Liver (tissue), 9 donors: ENCODE measurements around the gene IFT122. TPM values are rescaled to one million over a fixed set of nuclear protein-coding genes. Genes with fewer than 3 reads are reported as not detected.

Experiments used
- DNase-seq: peaks from one replicate; pipeline ENCODE4 v3.0.0-alpha.2; 2017; ENCODE audit warnings: low spot score
- H3K27ac ChIP-seq, 2 donors: one replicate each; pipeline ENCODE4 v1.7.0; 2013; ENCODE audit warnings: inconsistent platforms in 2 of 2, low read length in 2 of 2, control low read depth in 1 of 2, low read depth in 1 of 2, mild to moderate bottlenecking in 1 of 2
- H3K27me3 ChIP-seq, 4 donors: one replicate each; pipeline versions ENCODE4 v1.6.1 to v1.7.0; 2013; ENCODE audit warnings: low read length in 3 of 4, inconsistent platforms in 1 of 4, mild to moderate bottlenecking in 1 of 4, moderate library complexity in 1 of 4; ENCODE audit not compliant: control insufficient read depth in 4 of 4, insufficient read depth in 4 of 4
- H3K36me3 ChIP-seq, 4 donors: one replicate each; pipeline versions ENCODE4 v1.6.1 to v1.7.0; 2013; ENCODE audit warnings: low read length in 3 of 4, mild to moderate bottlenecking in 3 of 4, low read depth in 1 of 4, moderate library complexity in 1 of 4; ENCODE audit not compliant: control insufficient read depth in 4 of 4, insufficient read depth in 3 of 4
- H3K4me1 ChIP-seq, 4 donors: one replicate each; pipeline versions ENCODE4 v1.6.1 to v1.7.0; 2013; ENCODE audit warnings: low read length in 3 of 4, mild to moderate bottlenecking in 3 of 4, moderate library complexity in 1 of 4; ENCODE audit not compliant: control insufficient read depth in 4 of 4, insufficient read depth in 4 of 4
- H3K4me3 ChIP-seq, 3 donors: one replicate each; pipeline versions ENCODE4 v1.6.1 to v1.7.0; 2013; ENCODE audit warnings: low read length in 3 of 3, control low read depth in 1 of 3, low read depth in 1 of 3, mild to moderate bottlenecking in 1 of 3
- H3K9ac ChIP-seq, 2 donors: one replicate each; pipeline ENCODE4 v1.7.0; 2013; ENCODE audit warnings: low read length in 2 of 2, mild to moderate bottlenecking in 2 of 2, moderate library complexity in 2 of 2, control low read depth in 1 of 2, low read depth in 1 of 2
- H3K9me3 ChIP-seq, 4 donors: one replicate each; pipeline versions ENCODE4 v1.6.1 to v1.7.0; 2013; ENCODE audit warnings: low read length in 3 of 4; ENCODE audit not compliant: control insufficient read depth in 4 of 4
- CTCF ChIP-seq: fragments of 150-350 bp; IDR thresholded peaks from 2 replicates; pipeline ENCODE4 v1.5.1; 2017; ENCODE audit warnings: improper control_type of control experiment, low read depth, low read length; ENCODE audit not compliant: missing input control
- EGR1 ChIP-seq, 2 donors: IDR thresholded peaks; 2 replicates each; pipeline ENCODE4 v1.6.1; 2016 to 2018; ENCODE audit warnings: antibody characterized with exemption in 2 of 2, low read depth in 2 of 2
- FOXA1 ChIP-seq: IDR thresholded peaks from 2 replicates; pipeline ENCODE4 v1.6.1; 2016; ENCODE audit warnings: antibody characterized with exemption
- FOXA2 ChIP-seq: IDR thresholded peaks from 2 replicates; pipeline ENCODE4 v1.6.1; 2016; ENCODE audit warnings: antibody characterized with exemption
- GABPA ChIP-seq, 2 donors: IDR thresholded peaks in 1 of 2; conservative IDR thresholded peaks in 1 of 2; 2 replicates each; pipeline ENCODE4 v1.6.1; 2016; ENCODE audit warnings: antibody characterized with exemption in 2 of 2, mild to moderate bottlenecking in 1 of 2, moderate library complexity in 1 of 2
- HNF4A ChIP-seq, 2 donors: conservative IDR thresholded peaks; 2 replicates each; pipeline ENCODE4 v1.6.1; 2016; ENCODE audit warnings: antibody characterized with exemption in 2 of 2, mild to moderate bottlenecking in 2 of 2
- HNF4G ChIP-seq: IDR thresholded peaks from 2 replicates; pipeline ENCODE4 v1.6.1; 2016; ENCODE audit warnings: antibody characterized with exemption
- JUND ChIP-seq, 2 donors: IDR thresholded peaks; 2 replicates each; pipeline ENCODE4 v1.6.1; 2016; ENCODE audit warnings: antibody characterized with exemption in 2 of 2
- NR2F2 ChIP-seq: IDR thresholded peaks from 2 replicates; pipeline ENCODE4 v1.6.1; 2016; ENCODE audit warnings: antibody characterized with exemption
- RAD21 ChIP-seq, 2 donors: IDR thresholded peaks; 2 replicates each; pipeline ENCODE4 v1.6.1; 2016; ENCODE audit warnings: antibody characterized with exemption in 2 of 2, mild to moderate bottlenecking in 2 of 2
- RXRA ChIP-seq, 2 donors: IDR thresholded peaks; 2 replicates each; pipeline ENCODE4 v1.6.1; 2017 to 2018; ENCODE audit warnings: antibody characterized with exemption in 2 of 2, mild to moderate bottlenecking in 1 of 2
- SP1 ChIP-seq: IDR thresholded peaks from 2 replicates; pipeline ENCODE4 v1.6.1; 2018; ENCODE audit warnings: antibody characterized with exemption, mild to moderate bottlenecking
- TAF1 ChIP-seq: conservative IDR thresholded peaks from 2 replicates; pipeline ENCODE4 v1.6.1; 2016; ENCODE audit warnings: antibody characterized with exemption, mild to moderate bottlenecking
- YY1 ChIP-seq: IDR thresholded peaks from 2 replicates; pipeline ENCODE4 v1.6.1; 2016; ENCODE audit warnings: antibody characterized with exemption, mild to moderate bottlenecking
- ZBTB33 ChIP-seq: IDR thresholded peaks from 2 replicates; pipeline ENCODE4 v1.6.1; 2016; ENCODE audit warnings: antibody characterized with exemption
- WGBS: extraction: QIAGEN DNeasy Blood & Tissue Kit; methylation state at CpG from one replicate; pipeline ENCODE4 v1.1.7; 2013; 5-methylcytosine and 5-hydroxymethylcytosine counted together
- polyA plus RNA-seq, 2 donors: library from polyadenylated mRNA; stranded (reverse) in 1 of 2; unstranded in 1 of 2; fragments of 200-250 nt in 1 of 2; fragments of >200 nt in 1 of 2; fragmentation: Nextera tagmentation in 1 of 2; extraction: Ambion mirVana in 1 of 2; gene quantifications; one replicate each; pipeline versions ENCODE4 v1.2.1 to v1.2.3, GENCODE V29; 2013 to 2015
- total RNA-seq, 2 donors: library from RNA; depleted of rRNA; stranded (reverse); fragments of >200 nt; gene quantifications; one replicate each; pipeline ENCODE4 v1.2.3, GENCODE V29; 2014
- TF ChIP-seq, protein P1 (sequence below): IDR thresholded peaks from 2 replicates; pipeline ENCODE4 v1.6.1; 2016; ENCODE audit warnings: antibody characterized with exemption, mild to moderate bottlenecking
- TF ChIP-seq, protein P2 (sequence below): IDR thresholded peaks from 2 replicates; pipeline ENCODE4 v1.6.1; 2016; ENCODE audit warnings: antibody characterized with exemption
- donor health status: healthy.
- donor health status: healthy.
- donor health status: healthy.
- donor health status: healthy.
- donor health status: healthy.

The IFT122 gene
- total and polyA plus RNA-seq, 4 donors, result 3.3 to 25.8 (median 10.6) TPM

GRCh38 chr3:129517516-129517915, 77.5 kb downstream of the IFT122 start:
- 93% methylated on average over 7 of the region's 7 CpGs for WGBS
- Histone ChIP-seq H3K27me3 (no peaks in the 10 kb centered on the region), H3K27ac (no peak overlapping the region), H3K4me1 (no peaks in the 10 kb centered on the region), H3K36me3 (peaks cover 0 to 17% (median 1%) of the 10 kb centered on the region in 4 donors), H3K9ac (no peak overlapping the region), H3K9me3 (no peaks in the 10 kb centered on the region), H3K4me3 (no peak overlapping the region)
- TF ChIP-seq RAD21 (IDR thresholded peaks at IDR 0.05), result no peak
- TF ChIP-seq ZBTB33, result no peak
- no peak for TF ChIP-seq GABPA (IDR thresholded peaks at IDR 0.05 in 1 of 2, conservative IDR thresholded peaks at IDR 0.05 in 1 of 2)
- TF ChIP-seq HNF4A (conservative IDR thresholded peaks at IDR 0.05), result no peak
- TF ChIP-seq HNF4G, result no peak
- no peak for TF ChIP-seq FOXA2
- no peak for TF ChIP-seq YY1
- no peak for TF ChIP-seq FOXA1
- no peak for TF ChIP-seq NR2F2
- TF ChIP-seq EGR1 (IDR thresholded peaks at IDR 0.05; ENCODE audit: low read depth in 2 of 2), result no peak
- TF ChIP-seq, protein P1, sequence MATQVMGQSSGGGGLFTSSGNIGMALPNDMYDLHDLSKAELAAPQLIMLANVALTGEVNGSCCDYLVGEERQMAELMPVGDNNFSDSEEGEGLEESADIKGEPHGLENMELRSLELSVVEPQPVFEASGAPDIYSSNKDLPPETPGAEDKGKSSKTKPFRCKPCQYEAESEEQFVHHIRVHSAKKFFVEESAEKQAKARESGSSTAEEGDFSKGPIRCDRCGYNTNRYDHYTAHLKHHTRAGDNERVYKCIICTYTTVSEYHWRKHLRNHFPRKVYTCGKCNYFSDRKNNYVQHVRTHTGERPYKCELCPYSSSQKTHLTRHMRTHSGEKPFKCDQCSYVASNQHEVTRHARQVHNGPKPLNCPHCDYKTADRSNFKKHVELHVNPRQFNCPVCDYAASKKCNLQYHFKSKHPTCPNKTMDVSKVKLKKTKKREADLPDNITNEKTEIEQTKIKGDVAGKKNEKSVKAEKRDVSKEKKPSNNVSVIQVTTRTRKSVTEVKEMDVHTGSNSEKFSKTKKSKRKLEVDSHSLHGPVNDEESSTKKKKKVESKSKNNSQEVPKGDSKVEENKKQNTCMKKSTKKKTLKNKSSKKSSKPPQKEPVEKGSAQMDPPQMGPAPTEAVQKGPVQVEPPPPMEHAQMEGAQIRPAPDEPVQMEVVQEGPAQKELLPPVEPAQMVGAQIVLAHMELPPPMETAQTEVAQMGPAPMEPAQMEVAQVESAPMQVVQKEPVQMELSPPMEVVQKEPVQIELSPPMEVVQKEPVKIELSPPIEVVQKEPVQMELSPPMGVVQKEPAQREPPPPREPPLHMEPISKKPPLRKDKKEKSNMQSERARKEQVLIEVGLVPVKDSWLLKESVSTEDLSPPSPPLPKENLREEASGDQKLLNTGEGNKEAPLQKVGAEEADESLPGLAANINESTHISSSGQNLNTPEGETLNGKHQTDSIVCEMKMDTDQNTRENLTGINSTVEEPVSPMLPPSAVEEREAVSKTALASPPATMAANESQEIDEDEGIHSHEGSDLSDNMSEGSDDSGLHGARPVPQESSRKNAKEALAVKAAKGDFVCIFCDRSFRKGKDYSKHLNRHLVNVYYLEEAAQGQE, result no peak
- TF ChIP-seq, protein P2, sequence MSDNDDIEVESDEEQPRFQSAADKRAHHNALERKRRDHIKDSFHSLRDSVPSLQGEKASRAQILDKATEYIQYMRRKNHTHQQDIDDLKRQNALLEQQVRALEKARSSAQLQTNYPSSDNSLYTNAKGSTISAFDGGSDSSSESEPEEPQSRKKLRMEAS, result no peak
- no peak for TF ChIP-seq JUND (IDR thresholded peaks at IDR 0.05)
- no peak for TF ChIP-seq SP1
- DNase-seq, result no peak

GRCh38 chr3:129518038-129518561, 78.1 kb downstream of the IFT122 start:
- DNase-seq, result no peak
- Histone ChIP-seq H3K36me3 (peaks cover 0 to 16% (median 0%) of the 10 kb centered on the region in 4 donors), H3K27me3 (no peaks in the 10 kb centered on the region), H3K27ac (no peak overlapping the region), H3K9ac (no peak overlapping the region), H3K9me3 (no peaks in the 10 kb centered on the region), H3K4me3 (no peak overlapping the region), H3K4me1 (no peaks in the 10 kb centered on the region)
- WGBS, result 88% methylated on average over 8 of the region's 8 CpGs
- no peak for TF ChIP-seq NR2F2
- no peak for TF ChIP-seq FOXA2
- no peak for TF ChIP-seq TAF1
- TF ChIP-seq EGR1 (IDR thresholded peaks at IDR 0.05; ENCODE audit: low read depth in 2 of 2), result no peak
- no peak for TF ChIP-seq CTCF
- no peak for TF ChIP-seq RXRA (IDR thresholded peaks at IDR 0.05)
- TF ChIP-seq, protein P2, result no peak
- TF ChIP-seq, protein P1, result no peak
- TF ChIP-seq ZBTB33, result no peak
- no peak for TF ChIP-seq YY1
- no peak for TF ChIP-seq GABPA (IDR thresholded peaks at IDR 0.05 in 1 of 2, conservative IDR thresholded peaks at IDR 0.05 in 1 of 2)
- no peak for TF ChIP-seq FOXA1
- TF ChIP-seq RAD21 (IDR thresholded peaks at IDR 0.05), result no peak
- no peak for TF ChIP-seq HNF4G
- no peak for TF ChIP-seq HNF4A (conservative IDR thresholded peaks at IDR 0.05)
